PC-9 (cell line): ENCODE data around the gene LEFTY2.

ENCODE experiments used
- EZH2 ChIP-seq: fragments of 200-600 bp; sonication (generic); IDR thresholded peaks from 2 replicates; pipeline ENCODE4 v1.8.0; 2017; ENCODE audit warnings: antibody characterized with exemption, low read depth
- TF ChIP-seq, protein P1 (sequence below): fragments of 200-600 bp; sonication (generic); conservative IDR thresholded peaks from 2 replicates; pipeline ENCODE4 v1.6.1; 2017; ENCODE audit warnings: mixed run types, antibody characterized with exemption, mild to moderate bottlenecking, moderate library complexity

DNA sequence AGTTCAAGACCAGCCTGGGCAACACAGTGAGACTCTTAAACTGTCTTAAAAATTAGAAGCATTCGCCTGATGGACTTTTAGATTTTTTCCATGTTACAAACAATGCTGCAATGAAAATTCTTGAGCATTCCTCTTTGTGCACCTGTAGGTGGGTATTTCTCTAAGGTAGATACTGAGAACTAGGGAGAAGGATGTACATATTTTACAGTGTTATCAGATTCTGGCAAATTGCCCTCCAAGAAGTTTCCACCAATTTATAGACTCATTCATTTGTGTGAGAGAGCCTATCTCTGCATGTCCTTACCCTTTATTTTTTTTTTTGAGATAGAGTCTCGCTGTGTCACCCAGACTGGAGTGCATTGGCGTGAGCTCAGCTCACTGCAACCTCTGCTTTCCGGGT lies 12.3 kb upstream of the LEFTY2 start:
- TF ChIP-seq, protein P1, sequence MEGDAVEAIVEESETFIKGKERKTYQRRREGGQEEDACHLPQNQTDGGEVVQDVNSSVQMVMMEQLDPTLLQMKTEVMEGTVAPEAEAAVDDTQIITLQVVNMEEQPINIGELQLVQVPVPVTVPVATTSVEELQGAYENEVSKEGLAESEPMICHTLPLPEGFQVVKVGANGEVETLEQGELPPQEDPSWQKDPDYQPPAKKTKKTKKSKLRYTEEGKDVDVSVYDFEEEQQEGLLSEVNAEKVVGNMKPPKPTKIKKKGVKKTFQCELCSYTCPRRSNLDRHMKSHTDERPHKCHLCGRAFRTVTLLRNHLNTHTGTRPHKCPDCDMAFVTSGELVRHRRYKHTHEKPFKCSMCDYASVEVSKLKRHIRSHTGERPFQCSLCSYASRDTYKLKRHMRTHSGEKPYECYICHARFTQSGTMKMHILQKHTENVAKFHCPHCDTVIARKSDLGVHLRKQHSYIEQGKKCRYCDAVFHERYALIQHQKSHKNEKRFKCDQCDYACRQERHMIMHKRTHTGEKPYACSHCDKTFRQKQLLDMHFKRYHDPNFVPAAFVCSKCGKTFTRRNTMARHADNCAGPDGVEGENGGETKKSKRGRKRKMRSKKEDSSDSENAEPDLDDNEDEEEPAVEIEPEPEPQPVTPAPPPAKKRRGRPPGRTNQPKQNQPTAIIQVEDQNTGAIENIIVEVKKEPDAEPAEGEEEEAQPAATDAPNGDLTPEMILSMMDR: no peak
- TF ChIP-seq EZH2: no peak
